A549 (cell line): ENCODE data around the gene MLH3.

Experiments
- CBX2 ChIP-seq: fragments of 200-600 bp; sonication (generic); IDR thresholded peaks from 2 replicates; pipeline ENCODE4 v1.6.1; 2016; ENCODE audit warnings: low read depth, mild to moderate bottlenecking, borderline replicate concordance
- CBX8 ChIP-seq: fragments of 200-600 bp; sonication (generic); IDR thresholded peaks from 2 replicates; pipeline ENCODE4 v1.6.1; 2016
- CTCF ChIP-seq: fragments of >200 bp; sonication (Bioruptor Twin); formaldehyde crosslinking; IDR thresholded peaks from 3 replicates; pipeline ENCODE4 v1.5.1; 2016
- EHMT2 ChIP-seq: fragments of 200-600 bp; sonication (generic); IDR thresholded peaks from 2 replicates; pipeline ENCODE4 v1.6.1; 2016; ENCODE audit warnings: antibody characterized with exemption, low read depth, mild to moderate bottlenecking, moderate library complexity
- EP300 ChIP-seq, 2 experiments: fragments of >200 bp; sonication (Bioruptor Twin); formaldehyde crosslinking; IDR thresholded peaks; 2 replicates in 1 of 2; 3 replicates in 1 of 2; pipeline ENCODE4 v1.6.1; 2016 to 2017
- FOSB ChIP-seq: fragments of 250-450 bp; sonication (Bioruptor Pico); IDR thresholded peaks from 2 replicates; pipeline ENCODE4 v1.5.0; 2020; ENCODE audit warnings: mild to moderate bottlenecking, moderate library complexity
- HDAC2 ChIP-seq: fragments of 200-600 bp; sonication (generic); IDR thresholded peaks from 2 replicates; pipeline ENCODE4 v1.6.1; 2016
- POLR2A ChIP-seq: IDR thresholded peaks from 2 replicates; pipeline ENCODE4 v1.6.1; 2012; ENCODE audit warnings: mild to moderate bottlenecking, low read length
- REST ChIP-seq: fragments of 200-600 bp; sonication (generic); IDR thresholded peaks from 2 replicates; pipeline ENCODE4 v1.6.1; 2016; ENCODE audit warnings: antibody characterized with exemption, mild to moderate bottlenecking, moderate library complexity
- SREBF2 ChIP-seq: fragments of 450-650 bp; IDR thresholded peaks from 2 replicates; pipeline ENCODE4 v1.6.1; 2014; ENCODE audit warnings: mild to moderate bottlenecking, moderate library complexity
- ZFP36 ChIP-seq: fragments of 450-650 bp; IDR thresholded peaks from 2 replicates; pipeline ENCODE4 v1.6.1; 2014; ENCODE audit warnings: borderline replicate concordance; ENCODE audit not compliant: partially characterized antibody

- TF ChIP-seq POLR2A: no peak
- no peak for TF ChIP-seq CTCF
- TF ChIP-seq CBX8: no peak
- no peak for TF ChIP-seq EHMT2
- TF ChIP-seq CBX2: no peak
- no peak for TF ChIP-seq HDAC2
- no peak for TF ChIP-seq FOSB
- TF ChIP-seq REST: no peak
- no peak for TF ChIP-seq SREBF2
- TF ChIP-seq EP300 (IDR thresholded peaks at IDR 0.05): no peak
- no peak for TF ChIP-seq ZFP36
These were observed 32.0 kb upstream of the MLH3 start for GRCh38 chr14:75083271-75083670.
